Tongue (tissue), 2 donors: ENCODE measurements around the gene CIROP. TPM values are rescaled to one million over a fixed set of nuclear protein-coding genes. Genes with fewer than 3 reads are reported as not detected.

Experiments
- DNase-seq: peaks from one replicate; pipeline ENCODE4 v3.0.0-alpha.2; 2015
- total RNA-seq: library from RNA; depleted of rRNA; stranded (reverse); fragments of >200 nt; gene quantifications from one replicate; pipeline ENCODE4 v1.2.3, GENCODE V29; 2014

The CIROP gene
- total RNA-seq, 1 donor from 2014 or later = not detected

DNA sequence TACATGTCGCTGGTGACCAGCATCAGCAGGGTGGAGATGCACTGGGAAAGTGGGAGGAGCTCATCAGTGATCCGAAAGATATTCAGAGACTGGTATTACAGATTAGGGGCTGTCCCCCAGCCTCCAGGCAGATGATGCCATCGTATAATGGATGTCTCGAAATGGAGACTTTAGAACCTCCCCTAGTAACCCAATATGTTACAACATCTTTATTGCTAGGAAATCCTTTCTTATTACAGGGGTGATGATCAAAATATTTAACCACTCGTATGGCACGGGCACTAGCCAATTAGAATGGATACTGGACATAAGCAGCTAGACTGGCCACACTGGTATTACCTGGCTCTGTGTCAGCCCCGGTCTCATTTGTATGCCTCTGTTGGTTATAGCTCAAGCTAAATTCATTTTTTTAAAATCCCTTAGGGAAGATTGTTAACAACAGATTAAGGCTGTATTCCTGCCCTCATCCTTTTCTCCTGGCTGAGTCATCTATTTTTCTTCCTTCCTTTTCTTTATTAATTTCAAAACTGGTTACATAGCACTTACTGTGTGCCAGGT lies 25.0 kb upstream of the CIROP start:
- no peak for DNase-seq

DNA sequence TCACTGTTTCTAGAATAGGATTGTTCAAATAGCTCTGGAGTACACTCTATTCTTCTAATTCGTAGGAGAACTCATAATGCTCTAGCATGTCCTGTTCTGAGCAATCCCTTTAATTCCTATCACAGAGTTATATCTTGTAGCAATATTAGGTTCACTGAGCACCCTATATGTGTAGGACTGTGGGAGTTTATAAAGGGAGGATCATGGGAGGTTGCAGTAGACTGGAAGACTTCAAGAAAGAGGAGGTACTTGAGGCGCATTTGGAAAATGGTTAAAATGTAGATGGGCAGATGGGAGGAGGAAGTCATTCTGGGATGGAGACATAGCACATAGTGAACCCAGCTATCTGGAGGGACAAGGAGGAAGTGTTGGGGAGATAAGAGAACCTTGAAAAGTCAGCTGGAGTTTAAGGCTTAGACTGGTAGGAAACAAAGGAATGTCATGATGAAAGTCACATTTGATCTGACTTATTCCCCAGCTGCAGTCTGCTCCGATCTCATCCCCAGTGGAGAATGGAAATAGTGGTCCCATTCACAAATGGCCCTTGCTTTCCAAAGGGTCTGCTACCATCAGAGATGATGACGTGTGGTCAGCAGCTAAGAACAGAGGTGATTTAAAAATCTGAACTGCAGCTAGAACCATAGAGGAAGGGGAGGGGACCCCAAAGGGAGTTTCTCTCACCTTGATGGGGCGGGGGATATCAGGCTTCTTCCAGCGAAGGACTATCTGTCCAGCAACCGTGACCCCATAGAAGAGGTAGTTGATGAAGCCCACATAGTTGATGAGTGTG lies 24.4 kb upstream of the CIROP start:
- DNase-seq = no peak

DNA sequence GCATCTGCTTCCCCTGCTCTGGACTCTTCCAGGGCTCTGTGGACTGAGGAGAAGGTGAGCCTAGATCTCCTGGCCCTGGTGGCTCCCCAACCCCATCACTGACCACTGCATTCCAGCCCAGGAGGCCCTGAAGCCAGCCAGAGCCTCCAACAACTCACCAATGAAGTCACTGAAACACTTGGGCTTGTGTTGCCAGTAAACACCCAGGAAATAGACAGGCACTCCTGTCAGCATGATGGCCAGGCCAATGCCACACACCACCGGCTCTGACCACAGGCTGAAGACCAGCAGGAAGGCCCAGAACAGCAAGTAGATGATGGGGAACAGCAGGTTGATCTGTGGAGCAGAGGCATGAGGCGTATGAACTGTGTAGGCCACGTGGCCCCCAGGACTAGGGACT lies 23.1 kb upstream of the CIROP start:
- DNase-seq = no peak

DNA sequence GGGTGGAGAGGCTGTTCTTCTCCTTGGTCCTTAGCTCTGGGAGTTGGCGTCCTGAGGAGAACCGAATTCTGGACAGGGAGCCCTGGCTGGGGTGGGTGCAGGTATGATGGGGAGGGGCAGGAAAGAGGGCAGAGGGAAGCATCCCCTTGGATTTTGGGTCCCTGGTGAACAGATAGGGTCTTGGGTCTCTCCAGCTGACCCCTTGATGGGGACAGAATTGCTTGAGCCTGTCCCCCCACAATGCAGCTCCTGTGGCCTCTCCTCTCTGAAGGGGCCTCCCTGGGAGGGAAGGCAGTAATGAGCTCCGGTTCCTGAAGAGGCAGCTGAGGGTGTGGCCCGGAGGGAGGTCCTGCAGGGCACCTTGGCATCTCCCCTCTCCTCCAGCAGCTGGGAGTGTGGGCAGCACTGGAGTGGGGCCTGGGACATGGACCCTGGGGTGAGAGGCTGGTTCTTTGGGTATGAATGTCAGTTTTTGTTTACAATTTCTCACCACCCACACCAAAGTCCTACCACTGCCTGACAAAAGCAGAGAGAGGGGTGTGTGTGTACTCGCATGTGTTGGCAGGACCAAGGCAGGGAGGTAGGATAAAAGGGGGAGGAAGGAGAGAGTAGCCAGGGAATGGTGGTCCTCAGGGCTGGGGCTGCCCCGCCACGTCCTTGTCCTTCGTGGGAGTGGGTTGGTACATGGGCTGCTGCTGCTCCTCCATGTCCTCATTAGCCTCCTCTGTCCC lies 21.9 kb upstream of the CIROP start:
- no peak for DNase-seq

DNA sequence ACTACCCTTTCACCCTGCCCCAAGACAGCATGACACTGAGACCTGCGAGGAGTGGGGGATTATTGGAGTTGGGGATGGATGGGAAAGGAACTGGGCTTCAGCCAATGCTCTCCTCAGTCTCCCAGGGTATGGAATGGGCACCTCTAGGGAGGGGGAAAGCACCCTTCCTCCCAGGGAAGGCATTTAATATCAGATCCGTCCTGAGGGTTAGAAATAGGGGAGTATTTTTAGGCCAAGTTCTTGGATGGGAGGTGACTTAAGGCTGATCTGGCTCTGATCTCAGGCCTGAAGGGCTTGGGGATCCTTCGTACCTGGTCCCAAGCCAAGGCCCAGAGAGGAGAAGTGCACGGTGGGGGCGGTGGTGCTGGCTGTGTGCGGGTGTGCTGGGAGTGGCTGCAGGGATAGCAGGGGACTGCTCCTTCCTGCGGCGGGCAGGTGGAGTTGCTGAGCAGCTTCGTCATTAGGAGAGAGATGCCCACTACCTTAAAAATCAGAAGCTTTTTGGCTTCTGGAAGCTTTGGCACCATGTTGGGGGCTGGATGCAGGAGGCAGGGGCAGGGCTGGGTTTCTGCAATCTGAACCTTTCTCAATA lies 21.2 kb upstream of the CIROP start:
- no peak for DNase-seq

DNA sequence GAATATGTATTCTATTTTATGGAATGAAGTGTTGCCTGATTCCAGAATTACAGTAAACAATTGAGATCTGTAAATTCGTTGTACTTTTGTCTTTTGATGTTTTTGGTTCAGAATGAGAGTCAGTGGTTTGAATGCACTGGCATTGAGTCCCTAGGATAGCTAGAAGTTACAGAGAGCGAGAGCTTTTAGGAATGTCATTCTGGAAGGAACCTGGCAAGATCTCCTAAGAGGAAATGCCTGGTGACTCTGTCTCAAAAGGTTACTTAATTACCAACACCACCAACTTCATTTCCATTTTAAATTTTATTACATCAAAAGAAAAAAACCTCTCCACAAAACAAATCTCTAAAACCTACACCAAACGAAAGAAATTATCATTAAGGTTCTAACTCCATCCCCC lies 20.2 kb upstream of the CIROP start:
- no peak for DNase-seq

DNA sequence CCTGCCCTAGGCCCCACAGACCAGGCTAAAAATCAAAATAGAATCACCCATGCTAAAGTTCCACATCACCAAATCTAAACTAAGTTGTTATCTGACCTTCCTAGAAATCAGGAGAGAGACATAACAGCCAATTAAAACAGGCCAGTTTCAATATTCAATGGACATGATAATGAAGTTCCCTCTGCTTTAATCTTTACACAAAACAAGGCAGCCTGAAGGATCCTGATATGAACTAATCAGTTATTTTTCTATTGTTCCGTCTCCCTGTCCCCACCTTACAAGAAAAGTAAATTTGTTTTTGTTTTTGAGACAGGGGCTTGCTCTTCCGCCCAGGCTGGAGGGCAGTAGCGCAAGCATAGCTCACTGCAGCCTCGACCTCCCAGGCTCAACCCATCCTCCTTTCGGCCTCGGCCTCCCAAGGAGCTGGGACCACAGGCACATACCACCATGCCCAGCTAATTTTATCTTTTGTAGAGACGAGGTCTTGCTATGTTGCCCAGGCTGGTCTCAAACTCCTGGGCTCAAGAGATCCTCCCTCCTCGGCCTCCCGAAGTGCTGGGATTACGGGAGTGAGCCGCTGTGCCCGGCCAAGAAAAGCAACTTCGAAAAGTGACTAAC lies 19.7 kb upstream of the CIROP start:
- no peak for DNase-seq

DNA sequence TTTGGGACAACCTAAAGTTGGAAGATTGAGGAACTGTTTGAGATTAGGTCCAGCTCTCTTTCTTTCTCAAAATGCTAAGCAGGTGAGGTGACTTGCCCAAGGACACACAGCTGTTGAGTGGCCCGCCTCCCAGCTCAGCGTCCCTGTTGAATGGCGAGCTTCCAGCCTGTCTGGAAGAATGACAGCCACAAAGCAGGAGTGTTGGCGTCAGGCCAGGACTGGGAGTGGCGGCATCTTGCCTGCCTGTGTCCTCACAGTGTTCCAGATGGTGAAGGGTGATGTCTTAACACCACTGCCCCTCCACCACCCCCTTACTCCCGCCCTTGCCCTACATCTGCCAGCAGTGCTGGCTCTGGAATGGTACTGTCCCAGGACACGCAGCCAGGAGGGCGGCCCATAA lies 18.6 kb upstream of the CIROP start:
- DNase-seq = peak; percentile 73

DNA sequence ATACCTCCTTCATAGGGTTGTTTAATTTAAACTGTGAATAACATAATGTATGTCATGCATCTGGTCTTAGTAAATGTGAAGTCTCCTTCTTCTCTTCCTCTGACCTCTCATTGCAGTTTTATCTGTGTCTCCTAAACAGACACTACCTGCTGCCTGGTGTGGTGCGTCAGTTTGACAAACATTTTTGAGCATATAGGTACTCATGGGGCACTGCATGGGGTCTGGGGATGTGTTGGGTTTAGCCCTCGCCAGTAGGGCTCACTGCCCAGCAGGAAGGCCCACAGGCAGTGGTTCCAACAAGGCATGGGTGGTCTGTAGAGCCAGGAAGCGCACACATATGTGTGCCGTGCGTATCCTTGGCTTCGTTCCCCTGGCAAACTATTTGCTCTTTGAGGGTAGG lies 17.3 kb upstream of the CIROP start:
- no peak for DNase-seq

DNA sequence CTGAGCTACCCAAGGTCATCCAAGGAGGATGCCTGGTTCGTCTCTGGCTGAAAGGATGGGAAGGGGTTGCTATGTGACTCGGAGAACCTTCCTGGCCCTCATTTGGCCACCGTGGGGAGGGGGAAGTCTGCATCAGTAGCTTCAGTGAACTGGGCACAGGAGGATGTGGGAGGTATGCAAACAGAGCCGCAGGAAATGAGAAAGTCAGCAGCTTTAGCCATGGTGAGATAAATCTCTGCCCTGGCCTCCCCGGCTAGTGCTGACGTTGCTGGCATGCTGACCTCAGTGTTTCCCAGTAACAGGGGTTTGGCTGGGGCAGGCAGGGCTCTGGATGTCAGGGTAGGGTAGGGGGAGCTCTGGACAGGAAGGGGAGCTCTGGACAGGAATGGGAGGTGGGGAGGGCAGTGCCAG lies 16.6 kb upstream of the CIROP start:
- no peak for DNase-seq

DNA sequence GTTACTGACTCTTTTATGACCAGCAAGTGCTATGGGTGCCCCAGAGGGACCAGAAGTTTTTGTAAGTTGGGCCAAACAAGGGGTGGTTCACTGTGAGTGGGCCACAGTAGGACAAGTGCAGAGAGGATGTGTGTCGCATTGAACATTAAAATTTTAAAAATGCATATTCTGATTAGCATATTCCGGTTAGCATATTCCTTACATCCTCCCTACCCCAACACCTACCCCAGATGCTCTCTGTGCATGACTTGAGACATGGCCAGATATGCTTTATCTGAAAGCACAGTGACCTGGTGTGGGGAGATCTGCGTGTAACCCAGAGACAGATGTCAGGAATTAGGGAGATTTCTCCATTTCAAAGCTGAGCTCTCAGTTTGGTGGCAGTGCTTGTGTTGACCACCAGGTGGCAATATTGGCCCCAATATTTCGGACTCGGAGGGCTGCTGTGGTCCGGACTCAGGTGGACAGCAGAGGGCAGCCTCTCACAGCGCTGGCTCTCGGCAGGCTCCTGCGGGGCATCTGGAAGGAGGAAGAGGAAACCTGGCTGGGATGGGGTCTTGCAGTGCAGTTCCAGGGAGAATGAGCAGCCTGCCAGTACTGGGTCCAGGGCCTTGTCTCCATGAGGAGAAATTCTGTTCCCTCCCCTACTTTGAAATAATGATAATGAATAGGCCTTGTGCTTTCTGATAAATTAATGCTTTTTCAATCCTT lies 15.9 kb upstream of the CIROP start:
- peak; percentile 95 for DNase-seq

DNA sequence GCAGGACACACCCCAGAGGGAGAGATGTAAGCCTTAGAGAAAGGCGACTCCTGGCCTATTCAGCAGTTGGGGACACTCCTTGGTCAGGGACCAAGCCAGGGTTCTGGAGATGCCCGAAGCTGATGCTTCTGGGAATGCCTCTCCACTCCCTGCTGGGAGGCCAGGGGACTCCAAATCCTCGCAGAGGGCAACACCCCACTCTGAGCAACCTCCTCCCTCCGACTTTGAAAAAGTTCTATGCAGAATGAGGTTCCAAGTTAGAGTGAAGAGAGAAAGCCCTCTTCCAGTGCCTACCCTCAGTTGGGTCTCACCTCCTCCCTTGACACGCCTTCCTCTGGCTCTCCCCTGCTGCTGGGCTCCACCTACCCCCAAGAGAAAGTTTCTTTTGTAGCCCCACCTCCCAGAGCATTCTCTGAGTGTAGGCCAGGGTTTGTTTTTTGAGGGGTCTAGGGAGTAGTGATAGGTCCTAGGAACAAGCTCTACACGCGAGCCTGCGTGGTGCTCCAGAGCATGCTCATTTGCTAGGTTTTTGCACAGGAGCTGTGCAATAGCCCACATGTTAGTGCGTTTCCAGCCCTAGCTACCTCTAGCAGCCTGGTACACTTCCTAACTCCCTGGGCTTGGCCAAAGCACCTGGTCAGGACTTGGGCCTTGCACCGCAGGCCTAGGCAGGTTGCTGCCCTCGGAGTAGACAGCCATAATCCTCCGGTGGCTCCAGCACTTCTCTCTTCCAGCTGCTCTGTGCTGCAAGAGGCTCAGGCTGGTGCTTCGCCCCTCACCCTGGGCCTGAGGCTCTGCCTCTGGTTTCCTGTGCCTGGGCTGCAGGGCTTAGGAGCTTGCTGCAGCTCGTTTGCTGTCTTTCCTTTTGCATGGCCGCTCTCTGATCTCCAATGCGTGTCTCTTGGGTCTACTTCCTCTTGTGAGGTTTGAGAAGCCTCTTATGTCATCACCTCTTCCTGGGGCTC lies 14.9 kb upstream of the CIROP start:
- DNase-seq = no peak

DNA sequence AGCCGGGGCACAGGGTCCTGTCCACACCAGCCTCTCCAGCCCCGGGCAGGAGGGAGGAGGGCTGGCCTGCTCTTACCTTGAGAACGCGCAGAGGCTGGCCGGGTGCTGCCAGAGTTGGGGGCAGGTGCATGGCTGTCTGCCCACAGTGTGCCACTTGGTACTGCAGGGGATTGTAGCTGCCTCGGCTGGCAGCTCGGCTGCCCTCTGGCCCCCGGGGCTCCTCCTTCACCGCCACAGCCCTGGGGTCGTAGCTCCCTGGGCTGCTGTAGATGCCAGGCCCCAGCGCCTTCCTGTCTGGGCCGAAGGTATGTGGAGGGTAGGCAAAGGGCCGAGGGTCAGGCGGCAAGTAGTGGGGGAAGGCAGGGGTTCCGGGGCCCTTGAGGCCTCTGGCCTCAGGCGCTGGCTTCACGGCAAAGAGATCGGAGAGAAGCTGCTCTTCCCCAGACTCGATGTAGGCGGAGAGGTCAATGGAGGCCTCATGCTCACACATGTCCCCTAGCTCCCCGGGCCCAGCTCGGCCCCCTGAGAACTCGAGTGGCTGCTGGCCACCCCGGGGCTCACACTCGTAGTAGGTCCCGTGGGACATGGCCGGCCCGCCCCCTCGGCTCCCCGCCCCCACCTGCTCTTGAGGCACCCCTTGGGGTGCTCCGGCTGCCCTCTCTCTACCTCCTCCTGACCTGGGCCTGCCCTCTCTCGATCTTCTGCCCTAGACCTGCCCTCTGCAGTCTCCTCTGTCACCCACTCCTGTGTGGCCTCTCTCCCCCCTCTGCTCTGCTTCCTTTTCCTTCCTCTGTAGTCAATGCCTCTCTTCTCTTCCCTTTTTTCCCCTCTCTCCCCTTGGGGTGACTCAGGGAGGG lies 13.9 kb upstream of the CIROP start, which contains the start of gene CEBPE:
Gene CEBPE (minus strand): TSS at position 750 of the 857 bp plus-strand sequence. CDS start 164 bp downstream, at position 586.
- no peak for DNase-seq

DNA sequence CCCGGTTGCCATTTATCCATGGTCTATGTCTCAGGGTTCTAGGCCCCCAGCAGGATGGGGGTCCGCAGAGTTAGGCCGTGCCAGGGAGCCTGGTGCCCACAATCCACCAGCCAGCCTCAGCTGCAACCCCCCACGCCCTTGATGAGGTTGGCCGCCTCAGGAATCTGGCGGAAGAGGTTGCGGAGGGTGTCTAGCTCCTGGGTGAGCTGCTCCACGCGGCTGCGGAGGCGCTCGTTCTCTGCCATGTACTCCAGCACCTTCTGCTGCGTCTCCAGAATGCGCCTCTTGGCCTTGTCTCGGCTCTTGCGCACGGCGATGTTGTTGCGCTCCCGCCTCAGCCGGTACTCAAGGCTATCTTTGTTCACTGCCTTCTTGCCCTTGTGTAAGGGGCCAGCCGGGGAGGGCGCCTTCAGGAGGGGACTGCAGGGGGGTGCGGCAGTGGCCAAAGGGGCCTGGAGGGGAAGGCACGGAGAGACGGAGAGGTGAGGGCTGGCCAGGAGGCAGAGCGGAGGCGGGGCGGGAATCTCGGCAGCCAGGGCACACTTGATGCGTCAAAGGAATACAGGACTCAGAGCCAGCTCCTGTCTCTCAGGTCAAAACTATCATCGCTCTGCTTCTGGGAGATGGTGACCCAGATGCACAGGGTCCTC lies 12.7 kb upstream of the CIROP start:
- no peak for DNase-seq

DNA sequence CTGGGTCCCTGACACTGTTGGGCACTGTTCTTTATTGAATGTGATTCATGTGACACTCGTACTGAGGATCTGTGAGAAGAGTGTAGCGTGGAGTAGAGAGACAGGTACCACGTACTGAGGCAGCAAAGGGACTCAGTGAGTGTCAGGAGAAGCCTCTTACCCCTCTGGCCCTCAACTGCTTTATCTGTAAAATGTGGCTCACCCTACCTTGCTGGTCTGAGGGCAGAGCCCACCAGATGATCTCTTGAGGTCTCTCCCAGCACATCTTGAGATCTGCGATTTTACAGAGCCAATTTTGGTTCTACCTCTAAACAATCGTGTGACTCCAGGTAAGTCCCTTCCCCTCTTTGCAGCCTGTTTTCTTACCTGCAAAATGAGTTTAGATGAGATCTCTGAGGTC lies 11.1 kb upstream of the CIROP start:
- no peak for DNase-seq

DNA sequence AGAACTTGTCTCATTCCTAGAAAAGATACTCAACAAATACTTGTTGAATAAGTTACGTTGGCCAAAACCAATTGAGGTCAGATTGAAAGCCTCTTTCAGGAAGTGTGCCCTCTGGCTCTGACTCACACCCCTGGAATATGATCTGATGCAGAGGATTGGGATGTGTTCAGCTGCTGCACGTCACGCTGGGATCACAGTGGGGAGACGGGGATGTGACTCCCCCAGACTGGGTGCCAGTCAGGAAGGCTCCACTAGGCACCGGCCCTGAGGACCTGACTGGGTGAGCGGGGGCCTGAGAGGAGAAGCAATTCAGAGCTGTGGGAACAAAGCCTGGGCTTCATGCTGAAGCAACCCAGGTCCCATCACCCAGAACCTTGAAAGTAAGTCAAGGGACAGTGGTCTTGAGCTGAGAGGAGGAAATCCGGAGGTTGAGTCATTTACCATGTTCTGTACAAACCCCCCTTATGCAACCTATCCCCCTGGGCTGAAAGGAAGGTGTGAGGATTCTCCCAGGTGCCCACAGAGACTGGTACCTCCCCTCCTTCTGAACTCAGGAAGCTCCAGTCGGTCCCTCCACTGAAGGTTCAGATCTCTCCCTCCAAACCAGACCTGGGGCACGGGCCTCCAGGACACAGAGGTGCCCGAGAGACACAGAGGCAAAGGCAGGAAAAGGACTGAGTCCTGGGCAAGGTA lies 10.4 kb upstream of the CIROP start:
- no peak for DNase-seq

DNA sequence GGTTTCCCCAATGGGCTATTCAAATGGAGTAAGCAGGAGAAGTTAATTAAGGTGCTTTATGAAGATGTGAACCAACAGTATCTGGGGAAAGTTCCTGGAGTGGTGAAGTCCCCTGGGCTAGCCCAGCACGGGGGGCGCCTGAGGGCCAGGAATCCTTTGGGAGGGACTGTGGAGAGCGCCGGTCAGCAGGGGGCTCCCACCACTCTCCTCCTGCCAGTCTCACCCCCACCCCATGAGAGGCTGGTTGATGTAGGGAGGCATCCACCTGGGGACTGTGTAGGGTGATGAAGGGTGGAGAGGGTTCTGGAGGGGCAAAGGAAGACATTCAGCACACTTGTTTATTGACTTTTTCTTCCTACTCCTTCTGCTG lies 9.9 kb upstream of the CIROP start:
- no peak for DNase-seq

DNA sequence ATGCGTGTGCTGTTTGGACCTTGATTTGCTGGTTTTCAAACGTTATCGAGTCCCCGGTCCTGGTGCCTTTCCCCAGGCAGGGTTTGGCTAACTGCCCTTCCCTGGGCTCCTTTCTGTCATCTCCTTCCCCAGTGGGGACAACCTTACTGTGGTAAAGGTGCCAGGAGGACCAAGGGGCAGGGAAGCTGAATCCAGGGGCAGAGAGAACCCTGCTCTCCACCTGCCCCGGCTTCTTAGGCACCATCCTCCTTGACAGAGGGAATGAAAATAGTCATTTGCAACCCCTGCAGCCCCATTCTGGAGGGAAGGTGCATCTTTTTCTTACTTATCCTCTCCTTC lies 9.3 kb upstream of the CIROP start:
- DNase-seq = no peak
